GM19193 (cell line): ENCODE results near the gene C20orf144.

ENCODE experiments used
- POLR2A ChIP-seq: IDR thresholded peaks from 4 replicates; pipeline ENCODE4 v1.6.1; 2011; ENCODE audit not compliant: insufficient read depth, insufficient read length; ENCODE audit errors: extremely low read depth

Gene C20orf144

DNA sequence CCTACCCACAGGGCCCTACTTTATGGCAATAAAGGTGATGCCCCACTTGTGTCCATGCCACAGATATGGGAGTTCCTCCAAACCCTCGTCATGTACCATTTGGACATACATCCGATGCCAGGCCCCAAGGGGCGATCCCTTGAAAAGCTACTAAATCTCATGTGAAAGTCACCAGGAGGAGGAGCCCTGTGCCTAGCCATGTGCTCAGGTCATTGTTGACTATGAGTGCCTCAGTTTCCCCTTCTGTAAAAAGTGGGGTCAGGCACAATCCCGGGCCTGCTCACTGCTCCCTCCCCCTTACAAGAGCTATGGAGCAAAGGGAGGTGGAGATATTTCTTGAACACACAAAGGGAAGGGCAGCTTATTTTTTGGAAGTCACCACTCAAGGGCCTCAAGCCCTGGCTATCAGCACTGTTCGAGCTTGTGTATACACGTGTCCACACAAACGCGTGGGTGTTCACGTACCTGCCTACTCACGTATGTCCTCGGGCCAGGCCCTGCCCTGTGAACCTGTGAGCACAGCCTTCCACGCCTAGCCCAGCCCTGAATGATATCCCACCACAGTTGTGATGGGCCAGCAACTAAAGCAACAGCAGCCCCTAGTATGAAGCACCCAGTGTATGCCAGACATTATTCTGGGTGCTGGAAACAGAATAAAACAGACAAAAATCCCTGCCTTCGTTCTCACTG lies 6.5 kb downstream of the C20orf144 start:
- TF ChIP-seq POLR2A = no peak

DNA sequence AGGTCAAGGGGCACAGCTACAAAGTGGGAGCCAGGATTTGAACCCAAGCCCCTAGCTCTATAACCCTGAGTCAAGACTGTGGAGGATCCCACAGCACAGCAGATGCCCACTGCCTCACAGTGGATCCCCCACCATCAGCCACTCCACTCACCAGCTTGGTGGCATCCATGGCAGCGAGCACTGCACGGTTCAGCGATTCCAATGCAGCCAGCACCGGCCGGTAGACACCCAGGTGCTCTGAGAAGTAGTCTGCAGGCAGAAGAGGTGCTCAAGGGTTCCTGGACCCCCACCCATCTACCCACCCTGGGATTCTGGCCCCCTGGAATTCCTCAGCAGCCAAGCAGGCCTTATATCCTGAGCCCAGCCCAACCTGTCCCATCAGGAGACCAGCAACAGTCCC lies 7.1 kb downstream of the C20orf144 start:
- TF ChIP-seq POLR2A = no peak

DNA sequence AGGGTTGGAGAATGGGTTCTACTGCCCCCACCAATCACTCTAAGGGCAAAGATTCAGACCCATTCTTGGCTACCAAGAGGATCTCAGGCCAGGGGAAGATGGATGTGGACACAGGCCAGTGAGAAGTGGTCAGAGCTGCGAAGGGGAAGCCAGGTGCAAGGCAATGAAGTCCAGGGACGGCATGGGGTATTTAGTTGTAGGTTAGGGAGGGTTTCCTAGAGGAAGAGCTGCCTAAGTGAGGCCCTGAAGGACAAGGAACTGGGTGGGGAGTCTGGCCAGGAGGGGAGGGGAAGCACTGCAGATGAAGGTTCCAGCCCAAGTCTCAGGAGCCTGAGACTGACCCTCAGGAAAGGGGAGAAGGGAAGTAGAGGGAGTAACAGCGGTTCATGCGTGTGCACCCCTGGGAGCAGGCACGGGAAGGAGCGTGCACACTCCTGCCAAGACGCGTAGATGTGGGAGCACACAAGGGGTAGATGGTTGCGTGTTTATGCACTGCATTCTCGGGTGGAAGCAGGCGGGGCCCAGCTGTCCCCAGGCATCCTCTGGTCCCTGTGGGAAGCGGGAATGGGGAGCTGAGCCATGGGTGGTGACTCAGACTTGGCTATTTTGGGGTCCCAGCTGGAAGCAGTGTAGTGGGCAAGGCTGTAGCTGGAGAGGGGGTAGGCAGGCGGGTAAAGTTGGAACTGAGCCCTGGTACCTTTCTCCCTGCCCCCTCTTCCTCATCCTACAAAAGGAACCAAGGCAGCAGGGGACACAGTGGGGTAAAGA lies 7.9 kb downstream of the C20orf144 start:
- no peak for TF ChIP-seq POLR2A

DNA sequence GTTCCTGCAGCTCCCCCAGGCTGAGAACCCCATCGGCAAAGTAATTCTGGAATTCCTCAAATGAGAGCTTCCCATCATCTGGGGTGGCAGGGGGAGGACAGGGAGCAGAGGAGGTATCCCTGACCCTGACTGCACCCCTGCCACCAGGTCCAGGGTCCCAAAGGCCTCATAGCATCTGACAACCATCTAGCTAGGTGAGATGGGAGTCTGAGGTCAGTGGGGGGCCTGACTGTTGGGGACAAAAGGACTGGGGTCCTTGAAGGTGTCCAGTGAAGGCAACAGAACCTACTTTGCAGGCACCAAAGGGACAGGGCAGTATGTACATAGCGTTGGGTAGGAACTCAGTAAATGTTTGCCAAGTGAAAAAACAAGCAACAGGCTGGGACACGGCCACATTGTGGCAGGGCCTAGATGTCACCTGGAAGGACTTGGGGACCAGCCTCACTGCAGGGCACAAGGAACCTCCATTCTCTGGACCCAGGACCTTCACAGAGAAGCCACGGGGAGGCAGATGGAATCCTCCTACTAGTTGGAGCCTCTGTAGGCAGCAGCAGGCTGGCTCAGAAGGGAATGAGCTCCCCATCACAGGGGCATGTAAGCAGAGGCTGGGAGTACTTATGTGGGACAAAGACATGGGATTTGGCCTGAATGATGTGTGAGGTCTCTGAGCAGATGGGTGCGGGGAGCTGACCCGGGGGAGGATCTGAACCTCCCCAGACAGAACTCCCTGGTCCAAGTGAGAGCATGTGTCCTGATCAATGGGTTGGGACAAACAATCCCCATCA lies 8.8 kb downstream of the C20orf144 start:
- TF ChIP-seq POLR2A = no peak

DNA sequence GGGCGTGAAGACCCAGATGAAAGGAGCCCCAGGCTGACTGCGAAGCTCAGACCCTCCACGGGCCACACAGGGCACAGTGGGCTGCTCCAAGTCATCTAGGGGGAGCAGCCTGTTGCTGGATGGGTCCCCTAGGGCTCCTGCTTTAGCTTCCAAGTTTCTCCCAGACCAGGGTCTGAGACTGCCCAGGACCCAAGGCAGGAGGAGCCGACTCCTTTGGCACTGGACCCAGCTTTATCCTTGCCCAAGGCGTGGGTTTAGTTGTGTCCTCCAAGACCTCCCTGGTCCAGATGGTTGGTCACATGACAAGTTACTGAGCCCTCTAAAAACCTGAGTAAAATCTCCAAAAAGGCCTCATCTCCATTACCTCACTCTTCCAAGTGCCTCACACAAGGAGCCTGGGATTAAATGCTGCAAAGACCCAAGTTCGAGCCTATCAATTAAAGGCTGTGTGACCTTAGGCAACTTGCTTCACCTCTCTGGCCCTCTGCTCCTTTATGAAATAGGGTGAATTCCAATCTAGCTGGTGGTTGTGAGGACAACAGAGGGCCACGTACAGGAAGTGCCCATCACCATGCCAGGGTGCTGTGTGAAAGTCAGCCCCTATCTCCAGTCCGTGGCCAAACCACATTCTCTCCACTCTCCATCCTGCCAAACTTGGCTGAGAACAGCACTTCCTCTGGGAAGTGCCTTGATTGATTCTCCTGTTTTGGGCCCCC lies 9.6 kb downstream of the C20orf144 start:
- no peak for TF ChIP-seq POLR2A

DNA sequence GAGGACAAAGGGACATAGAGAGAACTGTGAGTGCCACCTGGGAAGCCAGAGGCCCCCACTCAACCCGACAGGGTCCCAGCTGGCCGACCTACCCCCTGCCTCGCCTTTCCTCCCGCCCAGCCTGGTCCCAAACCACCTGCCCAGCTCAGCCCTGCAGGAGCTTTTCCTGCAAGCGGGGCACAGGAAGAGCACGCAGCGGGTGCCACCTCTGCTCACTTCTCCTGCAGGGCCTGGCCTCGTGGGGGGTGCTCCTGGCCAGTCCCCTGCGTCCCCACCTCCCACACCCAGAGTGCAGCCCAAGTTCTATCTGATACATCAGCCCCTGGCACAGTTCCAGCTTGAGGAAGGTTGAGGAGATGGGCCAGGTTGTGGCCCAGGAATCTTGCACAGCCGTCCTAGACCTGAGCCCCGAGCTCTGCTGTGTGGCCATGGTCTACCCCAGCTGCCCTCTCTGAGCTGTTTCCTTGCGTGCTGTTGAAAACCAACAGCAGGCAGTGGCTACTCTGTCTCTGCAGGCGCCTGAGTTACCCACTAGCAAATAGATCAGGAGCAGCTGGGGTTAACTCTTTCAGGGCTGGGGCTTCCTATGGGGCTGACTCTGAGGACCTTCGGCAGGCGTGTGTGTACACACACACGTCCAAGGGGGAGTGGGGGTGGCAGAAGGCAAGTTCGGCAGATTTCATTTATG lies 10.4 kb downstream of the C20orf144 start:
- no peak for TF ChIP-seq POLR2A

DNA sequence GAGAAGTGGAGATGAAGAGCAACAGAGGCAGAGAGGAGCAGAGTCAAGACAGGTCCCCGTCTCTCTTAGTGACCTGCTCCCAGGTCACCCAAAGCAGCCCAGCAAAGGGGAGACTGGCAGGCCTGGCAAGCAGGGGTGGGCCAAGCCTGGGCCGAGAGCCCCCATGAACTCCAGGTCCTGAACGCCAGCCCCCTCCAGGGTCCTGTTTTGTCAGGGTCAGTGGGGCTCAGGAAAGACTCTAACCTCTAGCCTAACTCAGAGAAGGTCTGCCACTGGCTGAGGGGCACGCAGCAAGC lies 10.9 kb downstream of the C20orf144 start:
- TF ChIP-seq POLR2A = no peak

DNA sequence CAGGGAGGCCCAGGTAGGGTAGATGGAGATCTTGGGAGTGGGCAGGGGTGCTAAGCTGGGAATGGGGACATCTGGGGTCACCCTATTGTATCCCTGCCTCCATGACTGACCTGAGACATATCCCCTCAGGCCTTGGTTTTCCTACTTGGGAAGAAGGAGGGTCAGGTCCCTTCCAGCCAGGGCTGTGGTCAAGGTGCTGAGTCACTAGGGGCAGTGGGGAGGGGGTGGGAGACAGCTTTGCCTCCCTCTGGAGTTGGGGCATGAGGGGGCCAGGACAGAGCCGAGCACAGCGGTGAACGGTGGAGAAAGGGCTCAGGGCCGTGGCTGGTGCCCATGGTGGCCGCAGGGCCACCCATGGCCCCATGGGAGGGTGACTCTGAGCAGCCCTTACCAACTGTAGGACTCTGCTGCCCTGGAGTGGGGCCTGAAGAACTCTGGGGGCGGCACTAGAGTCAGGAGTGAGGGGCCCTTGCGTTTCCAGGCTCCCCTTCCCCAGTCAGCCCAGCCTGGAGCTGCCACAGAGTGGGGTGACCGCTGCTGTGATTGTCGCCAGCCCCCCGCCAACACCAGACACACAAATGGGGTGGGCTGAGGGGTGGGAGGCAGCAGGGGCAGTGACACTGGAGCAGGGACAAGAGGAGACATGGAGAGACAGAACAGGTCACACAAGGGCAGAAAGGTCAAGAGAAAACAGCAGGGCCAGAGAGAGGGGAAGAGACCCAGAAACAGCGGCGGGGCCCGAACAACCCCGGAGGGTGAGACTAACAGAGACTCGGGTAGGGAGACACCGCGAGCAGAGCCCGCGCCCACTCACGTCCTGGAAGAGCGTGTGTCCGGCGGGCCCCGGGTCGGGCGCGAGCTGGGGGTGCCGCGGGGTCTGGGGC lies 11.5 kb downstream of the C20orf144 start:
- TF ChIP-seq POLR2A = no peak

DNA sequence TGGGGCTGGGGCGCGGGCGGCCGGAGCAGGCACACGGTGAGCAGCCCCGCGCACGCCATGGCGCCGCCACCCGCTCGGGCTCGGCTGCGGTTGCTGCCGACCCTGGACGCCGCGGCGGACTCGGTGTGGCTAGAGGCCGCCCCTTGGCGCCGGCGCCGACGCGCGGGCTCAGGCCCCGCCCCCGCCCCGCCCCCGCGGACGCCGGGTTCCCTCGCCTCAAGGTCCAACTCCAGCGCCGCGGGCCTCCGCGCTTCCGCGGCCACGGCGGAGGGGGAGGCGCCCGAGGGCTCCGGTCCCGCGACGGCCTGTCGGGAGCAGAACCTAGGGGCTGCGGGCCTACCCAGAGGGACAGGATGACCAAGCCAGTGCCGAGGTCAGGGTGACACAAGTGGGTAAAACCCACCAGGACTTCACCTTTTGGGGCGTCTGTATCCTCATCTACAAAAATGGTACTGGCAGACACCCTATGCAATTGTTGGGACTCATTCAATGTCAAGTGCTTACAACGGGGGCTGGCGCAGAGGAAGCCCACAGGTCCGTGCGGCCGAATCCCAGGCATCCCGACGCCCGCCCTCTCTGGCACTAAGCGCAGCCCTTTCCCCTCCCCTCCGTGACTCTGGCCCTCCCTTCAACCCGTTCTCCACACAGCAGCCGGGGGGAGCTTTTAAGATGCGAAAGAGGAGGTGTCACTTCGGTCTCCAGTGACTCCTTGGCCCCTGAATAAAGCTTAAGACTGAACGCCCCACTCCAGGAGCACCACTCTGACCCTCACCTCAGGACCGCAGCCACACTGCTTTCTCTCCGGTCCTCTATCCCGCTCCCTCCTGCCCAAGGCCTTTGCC lies 12.4 kb downstream of the C20orf144 start, which contains the start of gene NECAB3:
TSS of gene NECAB3 (minus strand) at position 135 of the 842 bp plus-strand sequence. CDS start at position 59, 76 bp downstream.
- peak; percentile 32 for TF ChIP-seq POLR2A

DNA sequence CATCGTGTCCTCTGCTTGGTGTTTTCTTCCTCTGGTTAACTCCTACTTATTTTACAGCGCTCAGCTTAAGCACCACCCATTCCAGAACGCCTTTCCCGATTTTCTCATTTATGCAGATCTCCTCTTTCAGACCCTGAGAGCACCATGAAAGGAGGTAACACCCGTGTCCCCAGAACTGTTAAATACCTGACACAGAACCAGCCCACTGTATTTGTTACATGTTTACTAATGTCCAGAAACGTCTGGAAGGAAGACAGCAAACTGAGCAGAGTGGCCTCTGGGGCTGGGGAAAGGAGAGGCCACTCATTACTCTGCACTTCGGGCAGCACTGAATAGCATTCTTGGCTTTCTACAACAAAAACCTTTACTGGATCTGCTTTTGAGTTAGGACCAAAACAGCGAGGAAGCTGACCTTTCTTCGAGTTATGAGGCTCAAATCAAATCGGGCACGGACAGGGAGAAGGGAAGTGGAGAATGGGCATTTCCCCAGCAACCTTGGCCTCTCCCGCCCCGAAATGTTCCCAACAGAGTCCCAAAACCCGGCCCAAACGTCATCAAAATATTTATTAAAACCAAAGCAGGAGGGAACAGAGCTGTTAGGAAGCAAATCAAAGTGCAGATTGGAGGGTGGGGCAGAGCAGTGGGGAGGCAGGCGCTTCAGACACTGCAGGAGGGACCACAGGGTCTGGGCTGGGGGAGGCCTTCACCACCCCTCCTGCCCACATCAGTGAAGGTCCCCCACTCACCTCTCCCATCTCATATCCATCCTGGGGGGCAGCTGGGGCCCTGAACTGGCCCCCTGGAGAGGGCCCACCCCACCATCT lies 13.2 kb downstream of the C20orf144 start:
- no peak for TF ChIP-seq POLR2A

DNA sequence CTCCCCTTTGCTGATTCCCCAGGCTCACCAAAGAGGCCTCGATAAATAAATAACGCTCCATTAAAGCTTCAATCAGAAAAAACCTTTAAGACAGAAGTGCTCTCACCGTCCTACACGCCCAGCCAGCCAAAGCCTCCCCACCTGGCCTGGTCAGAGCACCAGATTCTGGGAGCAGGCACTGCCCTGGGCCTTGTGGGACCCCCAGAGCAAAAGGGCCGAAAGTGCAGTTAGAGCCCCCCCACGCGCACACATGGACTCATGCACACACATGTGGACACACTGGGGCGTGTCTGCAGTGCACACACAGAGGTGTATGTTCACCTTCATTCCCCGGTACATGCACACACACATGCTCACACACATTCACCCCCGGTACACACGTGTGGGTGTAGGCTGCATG lies 14.0 kb downstream of the C20orf144 start:
- no peak for TF ChIP-seq POLR2A

DNA sequence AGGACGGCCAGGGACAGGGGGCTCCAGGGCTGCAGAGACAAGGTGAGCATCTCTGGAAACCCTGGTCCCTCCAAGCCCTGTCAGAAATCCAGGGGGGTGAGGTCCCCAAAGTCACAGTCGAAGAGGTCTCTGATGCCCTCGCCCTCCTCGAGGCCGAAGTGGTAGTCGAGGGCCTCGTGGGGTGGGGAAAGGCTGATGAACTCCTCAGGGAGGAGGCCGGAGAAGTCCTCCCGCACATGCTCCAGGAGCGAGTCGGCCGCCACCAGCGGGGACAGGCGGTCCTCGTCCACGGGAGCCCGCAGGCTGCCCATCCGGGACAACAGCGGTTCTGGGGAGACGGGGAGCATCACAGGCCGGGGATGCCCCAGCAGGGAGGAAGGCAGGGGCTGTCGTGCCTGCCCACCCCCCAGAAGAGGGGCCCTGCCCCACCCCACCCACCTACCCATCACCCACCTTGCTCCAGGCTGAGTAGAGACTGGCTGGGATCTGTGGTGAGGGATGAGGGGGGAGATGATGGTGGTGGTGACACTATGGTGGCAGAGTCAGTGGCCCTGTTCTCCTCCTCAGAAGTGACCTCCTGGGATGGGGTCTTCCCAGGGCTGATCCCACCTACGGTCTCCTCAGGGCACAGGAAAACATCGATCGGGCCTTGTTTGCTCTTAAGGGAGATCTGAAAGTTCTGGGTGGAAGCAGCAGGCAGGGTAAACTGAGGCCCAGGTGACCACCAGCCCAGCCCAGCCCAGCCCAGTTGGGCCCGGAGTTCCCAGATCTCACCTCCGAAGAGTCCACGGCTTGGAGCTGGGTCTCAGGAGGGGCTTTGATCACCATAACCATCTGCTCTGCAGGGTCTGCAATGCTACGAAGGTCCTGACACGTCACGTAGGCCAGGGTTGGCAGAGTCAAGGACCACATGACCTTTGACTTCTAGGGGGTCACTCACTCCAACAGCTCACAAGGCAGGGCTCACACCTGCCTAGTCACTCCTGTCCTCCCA lies 14.8 kb downstream of the C20orf144 start:
- no peak for TF ChIP-seq POLR2A
